Pulmonary artery endothelial cell (primary cell): ENCODE data around the gene TBCD. TPM values are rescaled to one million over a fixed set of nuclear protein-coding genes. Genes with fewer than 3 reads are reported as not detected.

ENCODE experiments used
- DNase-seq: peaks from one replicate; pipeline ENCODE4 v3.0.0-alpha.2; 2011; ENCODE audit warnings: low read depth, low spot score
- total RNA-seq: library from RNA; depleted of rRNA; stranded (reverse); fragments of >200 nt; gene quantifications from 2 replicates; pipeline ENCODE4 v1.2.3, GENCODE V29; 2014

TBCD gene
- total RNA-seq, 1 donor from 2014 or later: 77.0 TPM

DNA sequence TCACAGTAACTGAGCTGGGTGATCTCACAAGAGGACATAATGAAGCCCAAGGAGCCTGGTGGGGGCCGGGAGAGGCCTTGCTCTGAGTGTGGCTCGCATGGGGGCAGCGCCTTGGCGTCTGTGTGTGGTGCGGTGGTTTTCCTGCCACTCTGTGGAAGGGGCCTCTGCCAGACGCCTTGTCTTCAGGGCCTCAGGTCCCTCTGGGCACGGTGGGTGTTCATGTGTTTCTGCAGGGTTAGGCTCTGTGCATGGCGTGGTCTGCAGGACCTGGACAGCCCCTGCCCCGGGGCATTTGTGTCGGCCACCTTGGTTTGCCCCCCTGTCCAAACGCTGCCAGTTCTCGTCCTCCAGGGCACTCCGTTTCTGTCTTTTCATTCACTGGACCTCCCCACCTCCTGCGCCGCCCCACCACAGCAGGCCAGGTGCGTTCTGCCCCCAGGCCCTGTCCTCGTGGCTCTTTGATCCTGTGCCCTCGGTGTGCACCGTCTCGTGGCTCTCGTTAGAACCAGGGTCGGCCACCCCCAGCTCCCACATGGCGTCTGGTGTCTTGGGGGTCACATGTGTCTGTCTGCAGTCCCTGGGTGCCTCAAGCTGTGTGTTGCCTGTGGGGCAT, 131.7 kb downstream of the TBCD start:
- no peak for DNase-seq

DNA sequence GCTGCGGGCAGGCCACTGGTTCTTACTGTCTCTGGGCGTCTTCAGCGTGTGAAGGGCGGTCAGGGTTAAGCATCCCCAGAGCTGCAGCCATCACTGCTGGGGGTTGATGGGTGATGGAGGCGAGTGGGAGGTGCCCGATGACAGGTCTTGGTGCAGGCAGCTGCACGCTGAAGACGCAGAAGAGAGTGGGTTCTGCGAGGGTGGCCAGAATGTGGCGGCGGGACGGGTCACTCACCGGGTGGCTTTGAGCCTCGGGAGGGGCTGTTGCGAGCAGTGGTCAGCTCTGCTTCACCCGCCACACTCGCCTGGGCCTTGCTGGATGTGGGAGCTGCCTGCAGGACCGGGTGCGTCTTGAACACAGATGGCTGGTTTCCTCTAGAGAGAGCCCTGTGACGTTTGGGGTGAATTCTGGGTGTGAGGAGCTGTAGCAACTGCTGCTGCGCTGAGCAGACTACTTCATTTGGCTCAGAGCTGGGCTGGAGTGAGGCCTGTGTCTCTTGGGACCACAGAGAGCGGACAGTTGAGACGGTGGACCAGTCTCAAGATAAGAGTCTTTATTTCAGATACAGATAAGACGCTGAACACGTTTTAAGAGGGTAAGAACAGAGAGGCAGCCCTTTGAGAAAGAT, 132.6 kb downstream of the TBCD start:
- no peak for DNase-seq

DNA sequence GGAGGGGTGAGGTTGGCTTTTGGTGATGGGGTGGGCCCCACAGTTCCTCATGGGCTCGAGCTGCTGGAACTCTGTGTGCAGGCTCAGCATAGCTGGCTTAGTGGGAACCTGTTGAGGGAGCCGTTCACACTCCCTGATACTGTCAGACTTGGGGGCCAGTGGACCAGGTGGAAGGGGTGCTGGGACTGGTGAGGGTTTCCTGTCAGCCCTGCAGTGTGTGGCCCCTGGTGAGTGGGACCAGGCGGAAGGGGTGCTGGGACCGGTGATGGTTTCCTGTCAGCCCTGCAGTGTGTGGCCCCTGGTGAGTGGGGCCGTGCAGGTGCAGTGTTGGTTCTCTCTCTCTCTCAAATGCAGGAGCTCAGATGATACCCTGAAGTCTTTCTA, 133.1 kb downstream of the TBCD start:
- DNase-seq: no peak

DNA sequence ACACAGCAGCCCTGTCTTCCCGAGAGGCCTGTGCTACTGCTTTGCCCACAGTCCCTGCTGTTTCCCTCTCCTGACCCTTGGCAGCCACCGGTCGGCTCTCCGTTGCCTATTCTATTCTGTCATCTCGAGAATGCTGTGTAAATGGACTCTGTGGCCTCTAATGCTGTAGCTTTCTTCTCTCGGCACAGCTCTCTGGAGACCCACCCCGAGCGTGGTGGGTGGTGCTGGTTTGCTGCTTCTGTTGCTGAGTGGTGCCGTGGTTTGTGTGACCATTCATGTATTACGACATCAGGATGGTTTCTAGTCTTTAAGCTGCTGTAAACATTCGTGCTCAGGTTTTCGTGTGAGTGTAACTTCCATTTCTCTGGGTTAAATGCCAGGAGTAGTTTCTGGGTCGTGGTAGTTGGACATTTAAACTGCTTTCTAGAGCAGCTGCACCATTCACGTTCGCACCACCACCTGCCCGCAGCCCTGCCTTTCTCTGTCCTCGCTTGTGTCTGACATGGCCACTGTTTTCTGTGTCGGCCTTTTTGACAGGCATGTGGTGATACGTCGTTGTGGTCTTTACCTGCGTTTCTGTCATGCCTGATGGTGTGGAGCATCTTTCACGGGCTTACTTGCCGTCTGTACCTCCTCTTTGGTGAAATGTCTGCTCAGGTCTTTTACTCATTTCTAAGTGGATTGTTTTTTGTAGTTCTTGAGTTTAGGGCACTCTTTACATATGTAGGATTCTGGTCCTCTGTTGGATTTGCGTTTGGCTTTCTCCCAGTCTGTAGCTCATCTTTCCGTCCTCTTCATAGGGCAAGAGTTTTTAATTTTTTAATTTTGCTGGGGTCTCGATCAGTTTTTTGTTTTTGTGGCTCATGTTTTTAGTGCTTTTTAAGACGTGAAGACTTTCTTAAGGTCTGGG, 135.6 kb downstream of the TBCD start:
- DNase-seq: no peak

DNA sequence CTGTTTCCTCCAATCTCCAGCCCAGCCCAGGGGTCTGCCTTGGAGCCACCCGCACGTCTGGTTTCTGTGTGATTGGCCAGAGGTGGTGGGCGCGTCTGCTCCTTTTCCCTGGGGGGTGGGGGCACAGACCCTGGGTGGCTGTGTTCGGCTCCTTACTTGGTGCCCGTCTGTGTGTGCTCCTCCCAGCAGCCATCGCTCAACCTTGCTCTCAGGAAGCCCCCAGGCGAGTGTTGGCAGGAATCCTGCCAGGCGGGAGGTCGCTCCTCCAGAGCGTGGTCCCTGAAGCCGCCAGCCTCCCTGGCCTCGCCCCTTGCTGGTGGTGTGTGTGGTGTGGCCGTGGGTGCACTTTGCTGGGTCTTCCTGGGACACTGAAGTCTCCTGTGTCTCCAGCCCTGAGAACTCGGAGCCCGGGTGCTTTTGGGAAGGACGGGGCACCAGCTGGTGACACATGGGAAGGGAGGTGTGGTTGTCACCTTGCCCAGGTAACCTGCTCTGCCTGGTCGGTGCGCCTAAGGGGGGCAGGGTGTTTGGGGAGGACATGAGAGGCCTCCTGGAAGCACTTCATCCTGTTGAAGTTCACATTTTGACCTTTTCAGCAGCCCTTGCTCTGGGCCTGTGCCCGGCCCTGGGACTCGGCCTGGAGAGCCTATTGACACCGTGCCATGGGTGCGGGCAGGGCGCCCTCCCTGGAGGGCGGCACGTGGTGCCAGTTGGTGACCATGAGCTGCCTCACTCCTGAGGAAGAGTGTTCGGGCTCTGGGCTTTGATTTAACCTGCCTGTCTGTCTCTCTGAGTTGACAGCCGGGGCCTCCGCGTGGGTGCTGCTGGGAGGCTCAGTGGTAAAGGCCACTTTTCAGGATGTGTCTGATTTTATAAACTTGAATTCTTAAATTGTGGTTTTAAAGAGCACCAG, 137.0 kb downstream of the TBCD start:
- DNase-seq: no peak

DNA sequence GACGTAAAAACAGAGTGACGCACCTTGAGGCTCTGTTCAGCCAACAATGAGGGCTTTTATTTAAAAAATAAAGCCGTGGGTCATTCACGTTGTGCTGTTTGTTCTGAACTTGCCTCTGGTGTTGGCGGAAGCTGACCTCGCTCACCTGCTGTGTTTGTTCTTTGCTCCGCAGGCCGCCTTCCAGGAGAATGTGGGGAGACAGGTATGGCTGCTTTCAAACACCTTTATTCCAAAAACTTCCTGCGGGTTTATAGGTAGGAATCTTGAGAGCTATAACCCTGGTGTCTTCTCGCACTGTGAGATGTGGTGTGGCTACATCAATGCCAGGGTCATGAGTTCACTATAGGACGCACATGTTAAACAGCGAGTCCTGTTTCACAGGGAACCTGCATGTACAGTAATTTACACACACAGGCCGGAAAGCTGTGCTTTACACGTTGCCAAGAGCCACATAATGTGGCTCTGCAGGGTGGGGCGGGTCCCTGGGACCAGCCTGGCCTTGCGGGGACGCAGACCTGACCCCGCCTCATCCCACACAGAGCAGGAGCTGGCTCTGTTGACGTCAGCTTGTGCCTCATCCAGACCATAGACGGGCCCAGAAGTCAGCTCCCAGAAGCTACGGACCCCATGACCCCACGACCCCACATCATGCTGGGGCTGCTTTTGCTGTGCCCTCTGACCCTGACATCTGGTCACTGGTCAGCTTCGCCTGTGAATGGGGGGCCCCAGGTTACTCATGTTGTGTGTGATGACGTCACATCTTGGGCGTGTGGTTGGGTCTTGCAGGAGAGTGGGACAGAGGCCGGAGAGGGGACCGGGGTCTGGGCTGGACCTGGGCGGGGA, 137.9 kb downstream of the TBCD start:
- no peak for DNase-seq

DNA sequence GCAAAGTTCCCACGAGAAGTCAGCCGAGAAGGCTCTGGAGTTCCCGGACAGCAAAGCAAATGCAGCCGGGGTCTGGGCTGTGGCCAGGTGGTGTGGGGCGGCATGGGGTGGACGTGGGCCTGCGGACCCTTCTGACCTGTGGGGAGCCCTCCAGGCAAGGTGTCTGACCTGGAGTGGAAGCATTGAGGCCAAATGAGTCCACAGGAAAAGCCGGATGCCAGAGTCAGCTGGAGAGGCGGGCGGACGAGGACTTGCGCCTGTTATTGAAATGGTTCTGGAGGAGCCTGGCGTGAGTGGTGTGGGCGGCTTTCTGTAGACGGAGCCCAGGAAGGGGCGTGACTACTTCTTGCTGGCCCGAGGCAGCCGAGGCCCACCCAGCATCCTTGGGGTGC, 138.5 kb downstream of the TBCD start:
- no peak for DNase-seq

DNA sequence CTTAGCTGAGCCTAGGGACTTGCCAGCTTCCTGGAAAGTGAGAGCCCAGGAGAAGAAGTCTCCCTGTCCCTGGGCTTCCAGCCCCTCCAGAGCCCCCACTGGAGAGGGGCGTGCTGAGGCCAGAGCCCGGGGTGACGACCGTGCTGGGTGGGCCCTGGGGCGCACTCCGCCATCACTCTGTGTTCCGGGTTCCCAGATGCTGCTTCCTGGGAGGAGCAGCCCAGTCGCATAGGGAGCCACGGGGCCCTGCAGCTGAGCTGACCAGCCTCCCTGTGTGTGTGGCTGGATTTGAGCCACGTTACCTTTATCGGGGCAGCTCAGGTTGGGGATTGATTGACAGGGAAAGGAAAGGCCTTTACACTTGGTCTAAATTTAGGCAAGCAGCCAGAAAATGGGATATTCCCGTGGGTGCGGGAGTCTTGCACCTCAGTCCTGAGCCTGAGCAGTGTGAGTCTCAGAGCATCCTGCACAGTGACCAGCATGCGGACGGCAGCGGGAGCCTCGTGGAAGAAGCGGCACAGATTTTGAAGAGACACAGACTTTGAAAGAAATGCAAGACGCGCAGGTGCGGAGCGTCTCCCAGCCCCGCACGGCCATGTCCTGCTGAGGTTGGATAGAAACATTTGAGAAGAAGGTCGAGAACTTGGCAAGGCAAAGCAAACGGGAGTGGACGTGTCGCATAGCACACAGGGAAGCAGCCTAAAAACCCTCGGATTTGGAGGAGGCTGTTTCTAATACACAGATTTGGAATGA, 139.2 kb downstream of the TBCD start:
- DNase-seq: no peak

DNA sequence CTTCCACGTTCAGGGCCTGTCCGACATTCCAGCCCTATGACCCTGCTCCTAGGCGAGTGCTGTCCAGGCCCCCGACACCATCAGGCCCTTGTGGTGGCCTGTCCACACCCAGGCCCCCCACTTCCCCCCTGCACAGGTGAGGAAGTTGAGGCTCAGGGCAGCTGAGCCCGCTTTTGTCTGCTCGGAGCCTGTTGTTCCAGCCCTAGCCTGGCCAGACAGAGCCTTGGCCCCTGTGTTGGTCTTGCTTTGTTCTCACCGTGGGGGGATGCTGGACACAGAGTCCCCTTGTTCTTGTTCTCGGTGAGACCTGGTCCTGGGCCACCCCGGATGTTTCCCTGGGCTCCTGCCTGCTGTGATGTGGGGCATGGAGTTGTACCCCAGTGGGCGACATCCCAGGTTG, 140.0 kb downstream of the TBCD start:
- DNase-seq: no peak

DNA sequence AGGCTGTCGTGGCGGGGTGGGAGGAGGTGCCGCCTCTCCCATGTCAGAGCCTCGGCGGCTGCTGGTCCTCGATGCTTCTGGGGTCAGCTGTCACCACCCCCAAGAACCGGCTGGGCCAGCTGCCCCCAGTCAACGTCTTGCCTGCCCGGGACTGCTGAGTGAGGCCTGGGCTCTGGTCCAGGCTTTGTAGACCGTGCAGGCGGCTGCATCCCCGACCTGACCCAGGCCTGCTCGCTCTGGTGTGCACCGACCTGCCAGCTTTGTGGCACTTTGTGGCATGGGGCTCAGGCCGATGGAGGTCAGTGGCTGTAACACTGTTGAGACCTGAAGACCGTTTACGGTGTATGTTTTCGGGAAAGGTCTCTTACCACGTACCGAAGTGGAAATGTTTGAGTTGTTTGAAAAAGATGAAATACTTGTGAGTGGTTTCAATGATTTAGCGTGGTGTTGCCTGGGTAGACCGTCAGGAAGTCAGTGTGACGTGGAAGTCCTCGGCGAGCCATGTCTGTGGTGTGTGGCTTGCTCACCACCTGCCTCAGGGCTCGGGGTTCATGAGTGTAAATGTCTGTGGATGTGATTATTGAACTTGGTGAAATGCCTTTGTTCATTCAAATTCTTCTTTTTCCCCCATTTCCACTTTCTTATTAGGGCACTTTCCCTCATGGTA, 141.2 kb downstream of the TBCD start:
- DNase-seq: no peak

DNA sequence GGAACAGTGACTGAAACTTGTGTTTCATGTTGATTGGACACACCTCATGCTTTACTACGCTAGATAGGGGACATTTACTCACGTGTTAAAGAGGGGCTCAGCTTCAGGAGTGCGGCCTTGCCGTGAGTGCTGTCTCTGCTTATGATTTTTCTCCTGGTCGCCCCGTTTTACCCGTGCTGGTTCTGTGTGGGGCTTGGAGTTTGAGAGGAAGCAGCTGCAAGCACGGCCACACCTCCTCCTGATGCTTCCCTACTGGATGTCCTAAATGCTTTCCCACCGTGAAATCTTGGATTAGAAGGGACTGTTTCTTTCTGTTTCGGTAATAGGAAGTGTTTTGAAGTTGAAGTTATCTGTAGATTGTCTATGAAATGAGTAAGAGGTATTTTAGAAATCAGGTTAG, 141.9 kb downstream of the TBCD start:
- DNase-seq: no peak

DNA sequence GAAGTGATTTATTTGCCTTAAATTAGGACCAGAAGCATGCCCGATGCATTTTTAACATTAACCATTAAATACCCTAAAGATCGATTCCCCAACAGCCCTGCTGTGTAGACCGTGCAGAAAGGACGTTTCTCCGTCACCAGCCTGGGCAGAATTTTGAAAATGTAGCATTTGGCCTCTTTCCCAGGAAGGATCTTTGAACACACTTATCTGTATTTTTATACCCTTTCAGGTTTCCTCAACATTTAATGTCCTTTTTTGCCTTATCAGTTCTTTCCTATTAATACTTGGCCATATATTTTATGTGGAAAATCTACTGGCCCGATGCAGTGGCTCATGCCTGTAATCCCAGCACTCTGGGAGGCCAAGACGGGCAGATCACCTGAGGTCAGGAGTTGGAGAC, 142.5 kb downstream of the TBCD start:
- DNase-seq: no peak

DNA sequence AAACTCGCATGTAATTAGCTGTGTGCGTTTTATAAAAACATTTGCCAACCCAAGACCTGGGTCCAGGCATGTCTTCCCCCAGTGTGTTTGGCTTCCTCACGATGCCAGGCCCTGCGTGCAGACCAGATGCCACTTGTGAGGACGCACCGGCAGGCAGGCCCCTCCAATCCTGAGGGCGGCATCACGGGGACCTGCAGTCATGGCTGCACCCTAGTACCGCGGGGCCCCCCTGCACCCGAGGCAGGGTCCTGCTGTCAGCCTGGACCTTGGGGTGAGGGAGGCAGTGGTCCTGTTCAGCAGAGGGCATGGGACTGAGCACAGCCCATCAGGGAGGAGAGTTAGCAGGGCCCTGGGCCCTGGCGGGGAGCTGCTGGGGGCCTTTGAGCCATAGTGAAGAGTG, 143.2 kb downstream of the TBCD start:
- no peak for DNase-seq

DNA sequence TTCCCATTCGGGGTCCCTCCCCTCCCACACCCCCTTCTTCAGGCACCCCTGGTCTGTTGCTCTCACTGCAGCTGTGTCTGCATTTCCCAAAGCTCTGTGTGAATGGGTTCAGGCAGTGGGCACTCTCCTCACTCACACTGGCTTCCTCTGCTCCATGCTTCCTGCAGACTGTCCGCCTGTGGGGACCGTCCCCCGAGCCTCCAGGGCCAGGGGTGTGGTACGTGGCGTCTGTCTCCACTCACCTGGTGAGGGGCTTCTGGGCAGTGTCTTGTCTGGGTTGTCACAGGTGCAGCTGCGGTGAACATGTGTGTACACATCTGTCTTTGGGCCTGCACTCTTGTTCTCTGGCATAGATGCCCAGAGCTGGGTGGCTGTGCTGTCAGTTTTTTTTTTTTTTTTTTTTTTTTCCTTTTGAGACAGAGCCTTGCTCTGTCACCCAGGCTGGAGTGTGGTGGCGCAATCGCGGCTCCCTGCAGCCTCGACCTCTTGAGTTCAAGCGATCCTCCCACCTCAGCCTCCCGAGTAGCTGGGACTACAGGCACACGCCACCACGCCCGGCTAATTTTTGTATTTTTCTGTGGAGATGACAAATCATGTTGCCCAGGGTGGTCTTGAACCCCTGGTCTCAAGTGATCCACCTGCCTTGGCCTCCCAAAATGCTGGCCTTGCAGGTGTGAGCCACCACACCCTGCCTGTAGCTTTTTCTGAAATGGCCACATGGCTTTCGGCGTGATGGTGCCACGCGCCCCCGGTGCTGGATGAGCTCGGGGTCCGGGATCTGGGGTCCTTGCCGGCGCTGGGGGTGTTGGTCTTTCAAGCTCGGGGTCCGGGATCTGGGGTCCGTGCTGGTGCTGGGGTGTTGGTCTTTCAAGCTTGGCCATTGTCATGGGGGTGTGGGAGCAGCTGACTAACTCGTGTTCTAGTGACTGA, 144.5 kb downstream of the TBCD start:
- no peak for DNase-seq

DNA sequence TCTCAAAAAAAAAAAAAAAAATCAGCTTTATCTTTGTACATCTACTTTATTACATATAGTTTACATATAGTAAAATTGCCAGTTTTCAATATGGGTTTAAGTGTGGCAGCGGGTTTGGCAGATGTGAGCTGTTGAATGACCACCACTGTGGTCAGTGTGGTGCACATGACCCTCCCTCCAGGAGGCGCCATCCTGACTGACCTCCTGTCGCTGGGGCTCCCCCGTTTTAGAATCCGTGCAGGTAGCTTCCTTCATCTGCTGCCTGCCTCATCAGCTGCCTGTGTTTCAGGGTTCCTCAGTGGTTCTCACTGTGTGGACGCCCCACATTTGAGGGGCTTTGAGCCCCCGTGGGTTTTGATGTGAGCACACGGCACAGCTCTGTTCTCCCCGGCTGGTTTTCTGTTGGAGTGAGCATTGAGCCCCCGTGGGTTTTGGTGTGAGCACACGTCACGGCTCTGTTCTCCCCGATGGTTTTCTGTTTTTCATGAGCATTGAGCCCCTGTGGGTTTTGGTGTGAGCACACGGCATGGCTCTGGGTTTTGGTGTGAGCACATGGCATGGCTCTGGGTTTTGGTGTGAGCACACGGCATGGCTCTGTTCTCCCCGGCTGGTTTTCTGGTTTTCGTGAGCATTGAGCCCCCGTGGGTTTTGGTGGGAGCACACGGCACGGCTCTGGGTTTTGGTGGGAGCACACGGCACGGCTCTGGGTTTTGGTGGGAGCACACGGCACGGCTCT, 145.8 kb downstream of the TBCD start:
- DNase-seq: no peak

DNA sequence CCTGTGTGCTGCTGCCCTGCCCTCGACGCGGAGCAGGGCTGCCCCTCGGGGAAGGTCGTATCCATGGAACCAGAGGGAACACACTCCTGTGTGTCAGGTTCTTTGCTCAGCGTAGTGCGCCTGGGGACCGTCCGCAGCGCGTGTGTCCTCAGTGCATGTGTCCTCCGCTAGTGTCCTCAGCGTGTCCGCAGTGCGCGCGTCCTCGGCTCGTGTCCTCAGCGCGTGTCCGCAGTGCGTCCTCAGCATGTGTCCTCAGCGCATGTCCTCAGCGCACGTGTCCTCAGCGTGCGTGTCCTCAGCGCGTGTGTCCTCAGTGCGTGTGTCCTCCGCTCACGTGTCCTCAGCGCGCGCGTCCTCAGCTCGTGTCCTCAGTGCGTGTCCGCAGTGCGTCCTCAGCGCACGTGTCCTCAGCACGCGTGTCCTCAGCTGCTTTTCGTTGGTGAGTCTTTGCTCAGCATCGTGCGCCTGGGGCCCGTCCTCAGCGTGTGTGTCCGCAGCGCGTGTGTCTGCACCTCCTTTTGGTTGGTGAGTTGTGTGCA, 147.2 kb downstream of the TBCD start:
- DNase-seq: no peak

DNA sequence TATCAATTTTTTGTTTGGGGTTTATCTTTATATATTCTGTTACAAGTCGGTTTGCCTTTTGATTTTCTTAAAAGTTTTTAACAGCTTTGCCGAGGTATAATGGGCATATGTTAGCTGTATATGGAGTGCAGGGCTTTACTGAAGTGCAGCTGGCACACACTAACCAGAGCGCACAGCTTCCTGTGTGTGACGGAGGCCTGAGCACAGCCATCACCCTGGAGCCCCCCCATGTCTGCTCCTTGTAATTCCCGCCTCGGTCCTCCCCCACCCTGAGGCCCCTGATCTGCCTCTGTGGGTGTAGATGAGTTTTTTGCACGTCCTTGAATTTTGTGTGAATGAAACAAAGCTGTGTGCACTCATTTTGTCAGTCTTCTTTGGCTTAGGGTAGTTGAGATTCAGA, 148.1 kb downstream of the TBCD start:
- DNase-seq: no peak
